HepG2 (cell line): ENCODE data around the gene NFATC2. TPM values are rescaled to one million over a fixed set of nuclear protein-coding genes. Genes with fewer than 3 reads are reported as not detected.
A peak's percentile ranks its signal among the peaks of the same experiment; 100 is the strongest.

ENCODE experiments used
- ATAC-seq: fragments of 200-7000 bp; cut with Tn5 transposase; 3 replicates; pipeline ENCODE4 v1.9.1; 2020; ENCODE audit warnings: mild to moderate bottlenecking, moderate library complexity
- BruUV-seq: library from RNA; stranded (reverse); fragments of 400-500 nt; replicated peaks from 2 replicates; lab custom pipeline; 2021; lab: Mats Ljungman, UMichigan
- CTCF ChIA-PET: fragments of 300-600 bp; formaldehyde crosslinking; extraction: SDS; loops from one replicate; lab custom pipeline; 2021; ENCODE audit warnings: low total read pairs, inconsistent platforms, low intra/inter-chr PET ratio; lab: Yijun Ruan, JAX
- POLR2A ChIA-PET: fragments of 350-600 bp; sonication (Branson Sonifier 250); formaldehyde crosslinking; loops from one replicate; lab custom pipeline; 2020; ENCODE audit warnings: antibody characterized with exemption, inconsistent platforms; lab: Yijun Ruan, JAX
- DNase-seq: peaks from one replicate; pipeline ENCODE4 v3.0.0-alpha.2; 2015; ENCODE audit warnings: low spot score
- FAIRE-seq: peaks from 3 replicates; lab custom pipeline; 2011; peaks lifted over from hg19 to GRCh38; lab: Jason Lieb, UNC
- H2AFZ ChIP-seq: one replicate; pipeline ENCODE4 v1.6.1; 2011; ENCODE audit warnings: low read length, inconsistent platforms
- H3K27ac ChIP-seq: fragments of 300-600 bp; 3 replicates; pipeline ENCODE4 v1.8.0; 2011; ENCODE audit warnings: mixed run types, mild to moderate bottlenecking, mixed read lengths, low read length, inconsistent platforms; ENCODE audit not compliant: insufficient read depth; ENCODE audit errors: extremely low read length
- H3K27me3 ChIP-seq, 2 experiments: fragments of 200-600 bp in 1 of 2; 2 replicates in 1 of 2; 3 replicates in 1 of 2; pipeline versions ENCODE4 v1.6.0 to v1.8.0; 2011; ENCODE audit warnings: low read length in 2 of 2, mild to moderate bottlenecking in 2 of 2, moderate library complexity in 2 of 2, inconsistent platforms in 1 of 2; ENCODE audit not compliant: insufficient read depth in 2 of 2, control insufficient read depth in 1 of 2
- H3K36me3 ChIP-seq, 2 experiments: fragments of 200-600 bp in 1 of 2; replicated peaks in 1 of 2; 2 replicates in 1 of 2; 3 replicates in 1 of 2; pipeline versions ENCODE4 v1.5.1 to v1.8.0; 2011; ENCODE audit warnings: low read length in 2 of 2, inconsistent platforms in 1 of 2; ENCODE audit not compliant: insufficient read depth in 2 of 2, control insufficient read depth in 1 of 2
- H3K4me1 ChIP-seq: 2 replicates; pipeline ENCODE4 v1.5.1; 2012; ENCODE audit warnings: low read length, inconsistent platforms; ENCODE audit not compliant: insufficient read depth
- H3K4me2 ChIP-seq: 2 replicates; pipeline ENCODE4 v1.6.0; 2011; ENCODE audit warnings: low read depth, low read length, inconsistent platforms
- H3K4me3 ChIP-seq, 3 experiments: fragments of 200-600 bp in 1 of 3; sonication (generic), shearing (Covaris generic) in 1 of 3; replicated peaks in 1 of 3; 2 replicates each; pipeline ENCODE4 v1.5.1; 2011 to 2016; ENCODE audit warnings: low read length in 3 of 3, inconsistent platforms in 2 of 3, low read depth in 2 of 3, mild to moderate bottlenecking in 2 of 3, control low read depth in 1 of 3, mixed read lengths in 1 of 3; ENCODE audit not compliant: insufficient read depth in 1 of 3
- H3K79me2 ChIP-seq: one replicate; pipeline ENCODE4 v1.6.1; 2011; ENCODE audit warnings: low read length, inconsistent platforms; ENCODE audit not compliant: insufficient read depth
- H3K9ac ChIP-seq: 2 replicates; pipeline ENCODE4 v1.6.0; 2011; ENCODE audit warnings: mild to moderate bottlenecking, low read depth, low read length, inconsistent platforms; ENCODE audit not compliant: insufficient read depth
- H3K9me3 ChIP-seq: 2 replicates; pipeline ENCODE4 v1.5.1; 2012; ENCODE audit warnings: mild to moderate bottlenecking, low read length
- H4K20me1 ChIP-seq: 2 replicates; pipeline ENCODE4 v1.6.0; 2011; ENCODE audit warnings: inconsistent platforms, mild to moderate bottlenecking, low read length, moderate library complexity; ENCODE audit not compliant: insufficient read depth
- BRD4 ChIP-seq: sonication (generic); formaldehyde crosslinking; IDR thresholded peaks from 2 replicates; pipeline ENCODE4 v1.4.0; 2020; ENCODE audit warnings: missing genetic modification reagents
- HOXD1 ChIP-seq: sonication (generic); formaldehyde crosslinking; IDR thresholded peaks from 2 replicates; pipeline ENCODE4 v1.5.0; 2020; ENCODE audit warnings: missing genetic modification reagents
- ISL2 ChIP-seq: sonication (generic); formaldehyde crosslinking; IDR thresholded peaks from 2 replicates; pipeline ENCODE4 v1.5.0; 2020; ENCODE audit warnings: missing genetic modification reagents
- MZF1 ChIP-seq: sonication (generic); formaldehyde crosslinking; IDR thresholded peaks from 2 replicates; pipeline ENCODE4 v1.8.1; 2023; ENCODE audit warnings: mild to moderate bottlenecking, missing genetic modification reagents, borderline replicate concordance
- RBM22 ChIP-seq: fragments of 200-400 bp; formaldehyde crosslinking; optimal IDR thresholded peaks from 2 replicates; pipeline ENCODE3; 2017; ENCODE audit warnings: mild to moderate bottlenecking, low read length, moderate library complexity
- RNF2 ChIP-seq: fragments of 450-650 bp; conservative IDR thresholded peaks from 2 replicates; pipeline ENCODE4 v1.6.1; 2016; ENCODE audit warnings: low read depth
- THRA ChIP-seq: sonication (generic); formaldehyde crosslinking; IDR thresholded peaks from 2 replicates; pipeline ENCODE4 v1.4.0; 2020; ENCODE audit warnings: missing genetic modification reagents, borderline replicate concordance
- ZFP91 ChIP-seq: sonication (generic); formaldehyde crosslinking; IDR thresholded peaks from 2 replicates; pipeline ENCODE4 v1.9.0; 2022; ENCODE audit warnings: missing genetic modification reagents, mild to moderate bottlenecking, borderline replicate concordance
- ZNF382 ChIP-seq: sonication (generic); formaldehyde crosslinking; IDR thresholded peaks from 2 replicates; pipeline ENCODE4 v1.5.0; 2020; ENCODE audit warnings: missing genetic modification reagents, mild to moderate bottlenecking, borderline replicate concordance
- ZNF501 ChIP-seq: sonication (generic); formaldehyde crosslinking; IDR thresholded peaks from 2 replicates; pipeline ENCODE4 v1.5.1; 2020; ENCODE audit warnings: mild to moderate bottlenecking, moderate library complexity, missing genetic modification reagents
- ZNF619 ChIP-seq: sonication (generic); formaldehyde crosslinking; IDR thresholded peaks from 2 replicates; pipeline ENCODE4 v1.4.0; 2020; ENCODE audit warnings: mild to moderate bottlenecking, missing genetic modification reagents
- ZNF768 ChIP-seq: sonication (generic); formaldehyde crosslinking; IDR thresholded peaks from 2 replicates; pipeline ENCODE4 v1.4.0; 2020; ENCODE audit warnings: missing genetic modification reagents
- ZNF782 ChIP-seq: sonication (generic); formaldehyde crosslinking; IDR thresholded peaks from 2 replicates; pipeline ENCODE4 v1.4.0; 2020; ENCODE audit warnings: missing genetic modification reagents, mild to moderate bottlenecking, borderline replicate concordance
- WGBS: methylation state at CpG from one replicate; pipeline ENCODE4 v1.1.6; 2017; ENCODE audit warnings: low lambda C conversion rate; 5-methylcytosine and 5-hydroxymethylcytosine counted together
- in situ Hi-C: cut with HindIII; loops from 2 replicates; pipeline ENCODE4 v1.10.0; 2017; ENCODE audit warnings: low pct_unique_long_range_greater_than_20kb; ENCODE audit not compliant: extremely low pct_ligation_motif_present
- intact Hi-C: fragments of 100-400 bp; cut with micrococcal nuclease; formaldehyde crosslinking; loops from one replicate; pipeline ENCODE4 v1.10.0; 2022; ENCODE audit not compliant: unreplicated experiment
- polyA plus RNA-seq, 8 experiments: library from polyadenylated mRNA; depleted of rRNA in 3 of 8; stranded (reverse) in 7 of 8; unstranded in 1 of 8; fragments of >200 nt; fragmentation: Illumina TruSeq in 4 of 8; extraction: Trizol in 4 of 8; gene quantifications; 2 replicates each; pipeline versions ENCODE4 v1.2.1 to v1.2.3, GENCODE V29; 2011 to 2016; ENCODE audit warnings: low read depth in 4 of 8, missing spikeins in 1 of 8, mixed read lengths in 1 of 8; ENCODE audit not compliant: insufficient read depth in 1 of 8
- total RNA-seq, 5 experiments: library from RNA; depleted of rRNA; stranded (reverse); fragments of >200 nt; fragmentation: Illumina TruSeq; extraction: Trizol; gene quantifications; 2 replicates each; pipeline ENCODE4 v1.2.3, GENCODE V29; 2016; ENCODE audit warnings: low read depth in 1 of 5
- TF ChIP-seq, protein P1 (sequence below): sonication (generic); formaldehyde crosslinking; IDR thresholded peaks from 2 replicates; pipeline ENCODE4 v1.4.0; 2020; ENCODE audit warnings: missing genetic modification reagents, borderline replicate concordance
- TF ChIP-seq, protein P2 (sequence below): sonication (generic); formaldehyde crosslinking; IDR thresholded peaks from 2 replicates; pipeline ENCODE4 v1.4.0; 2020; ENCODE audit warnings: missing genetic modification reagents

NFATC2 gene
- total and polyA plus RNA-seq, 2 of the 13 experiments (the other 11 are each of a cell fraction or from before 2014, with no cell fraction given), result 1.9 to 3.3 TPM

DNA sequence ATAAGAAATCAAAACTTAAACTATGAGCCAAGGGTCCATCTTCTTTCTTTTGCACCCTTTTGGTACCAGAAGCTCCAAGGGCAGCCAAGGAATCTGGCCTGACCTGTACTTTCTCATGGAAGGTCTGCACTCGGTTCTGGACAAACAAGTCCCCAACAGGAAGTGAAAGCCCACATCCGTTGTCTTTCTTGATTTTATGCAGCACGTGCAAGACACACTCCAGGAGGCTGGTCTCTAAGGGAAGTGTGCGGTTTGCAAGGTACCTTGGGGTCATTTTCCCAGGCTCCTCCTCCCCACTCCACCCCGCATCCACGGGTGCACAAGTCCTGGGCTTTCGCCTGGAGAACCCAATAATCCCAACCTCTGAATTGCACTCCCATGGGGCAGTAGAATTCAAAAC is 101.9 kb downstream of the NFATC2 start (continued):
- TF ChIP-seq THRA (CRISPR knock-in tag) (no peak), ISL2 (CRISPR knock-in tag) (no peak), ZNF501 (CRISPR knock-in tag) (no peak), ZNF382 (CRISPR knock-in tag) (no peak), BRD4 (no peak), RNF2 (no peak), HOXD1 (CRISPR knock-in tag) (no peak), ZNF782 (CRISPR knock-in tag) (no peak), ZNF619 (CRISPR knock-in tag) (no peak)

GRCh38 chr20:51439160-51439689 is 103.3 kb downstream of the NFATC2 start:
- Histone ChIP-seq H3K9me3 (no peaks in the 10 kb centered on the region), H3K4me3 (no peak overlapping the region), H3K27me3 (no peaks in the 10 kb centered on the region), H3K79me2 (no peaks in the 10 kb centered on the region), H3K27ac (no peak overlapping the region), H3K4me2 (no peak overlapping the region), H4K20me1 (no peaks in the 10 kb centered on the region), H3K36me3 (peaks cover 6 to 30% of the 10 kb centered on the region in 2 experiments; a peak in 4 of 5 replicates), H3K4me1 (peaks cover 6% of the 10 kb centered on the region; the same call in 1 of the 2 replicates), H2AFZ (no peak overlapping the region), H3K9ac (no peak overlapping the region)
- ATAC-seq, result peak; percentile 38; the same call in 2 of the 3 replicates
- ChIA-PET POLR2A (no interaction called here), CTCF (no interaction called here)
- BruUV-seq, result no TSS peak
- in situ Hi-C loops, result no loop called here
- no peak for FAIRE-seq
- intact Hi-C loops, result no loop called here
- WGBS, result 94% methylated on average over 9 of the region's 9 CpGs
- no peak for DNase-seq
- TF ChIP-seq, protein P1, sequence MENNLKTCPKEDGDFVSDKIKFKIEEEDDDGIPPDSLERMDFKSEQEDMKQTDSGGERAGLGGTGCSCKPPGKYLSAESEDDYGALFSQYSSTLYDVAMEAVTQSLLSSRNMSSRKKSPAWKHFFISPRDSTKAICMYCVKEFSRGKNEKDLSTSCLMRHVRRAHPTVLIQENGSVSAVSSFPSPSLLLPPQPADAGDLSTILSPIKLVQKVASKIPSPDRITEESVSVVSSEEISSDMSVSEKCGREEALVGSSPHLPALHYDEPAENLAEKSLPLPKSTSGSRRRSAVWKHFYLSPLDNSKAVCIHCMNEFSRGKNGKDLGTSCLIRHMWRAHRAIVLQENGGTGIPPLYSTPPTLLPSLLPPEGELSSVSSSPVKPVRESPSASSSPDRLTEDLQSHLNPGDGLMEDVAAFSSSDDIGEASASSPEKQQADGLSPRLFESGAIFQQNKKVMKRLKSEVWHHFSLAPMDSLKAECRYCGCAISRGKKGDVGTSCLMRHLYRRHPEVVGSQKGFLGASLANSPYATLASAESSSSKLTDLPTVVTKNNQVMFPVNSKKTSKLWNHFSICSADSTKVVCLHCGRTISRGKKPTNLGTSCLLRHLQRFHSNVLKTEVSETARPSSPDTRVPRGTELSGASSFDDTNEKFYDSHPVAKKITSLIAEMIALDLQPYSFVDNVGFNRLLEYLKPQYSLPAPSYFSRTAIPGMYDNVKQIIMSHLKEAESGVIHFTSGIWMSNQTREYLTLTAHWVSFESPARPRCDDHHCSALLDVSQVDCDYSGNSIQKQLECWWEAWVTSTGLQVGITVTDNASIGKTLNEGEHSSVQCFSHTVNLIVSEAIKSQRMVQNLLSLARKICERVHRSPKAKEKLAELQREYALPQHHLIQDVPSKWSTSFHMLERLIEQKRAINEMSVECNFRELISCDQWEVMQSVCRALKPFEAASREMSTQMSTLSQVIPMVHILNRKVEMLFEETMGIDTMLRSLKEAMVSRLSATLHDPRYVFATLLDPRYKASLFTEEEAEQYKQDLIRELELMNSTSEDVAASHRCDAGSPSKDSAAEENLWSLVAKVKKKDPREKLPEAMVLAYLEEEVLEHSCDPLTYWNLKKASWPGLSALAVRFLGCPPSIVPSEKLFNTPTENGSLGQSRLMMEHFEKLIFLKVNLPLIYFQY, result no peak
- TF ChIP-seq ZNF768 (CRISPR knock-in tag) (peak; percentile 99), RBM22 (peak; percentile 16), MZF1 (CRISPR knock-in tag) (no peak), ZFP91 (CRISPR knock-in tag) (peak; percentile 22; the same call in 1 of the 2 replicates)
- TF ChIP-seq, protein P2, sequence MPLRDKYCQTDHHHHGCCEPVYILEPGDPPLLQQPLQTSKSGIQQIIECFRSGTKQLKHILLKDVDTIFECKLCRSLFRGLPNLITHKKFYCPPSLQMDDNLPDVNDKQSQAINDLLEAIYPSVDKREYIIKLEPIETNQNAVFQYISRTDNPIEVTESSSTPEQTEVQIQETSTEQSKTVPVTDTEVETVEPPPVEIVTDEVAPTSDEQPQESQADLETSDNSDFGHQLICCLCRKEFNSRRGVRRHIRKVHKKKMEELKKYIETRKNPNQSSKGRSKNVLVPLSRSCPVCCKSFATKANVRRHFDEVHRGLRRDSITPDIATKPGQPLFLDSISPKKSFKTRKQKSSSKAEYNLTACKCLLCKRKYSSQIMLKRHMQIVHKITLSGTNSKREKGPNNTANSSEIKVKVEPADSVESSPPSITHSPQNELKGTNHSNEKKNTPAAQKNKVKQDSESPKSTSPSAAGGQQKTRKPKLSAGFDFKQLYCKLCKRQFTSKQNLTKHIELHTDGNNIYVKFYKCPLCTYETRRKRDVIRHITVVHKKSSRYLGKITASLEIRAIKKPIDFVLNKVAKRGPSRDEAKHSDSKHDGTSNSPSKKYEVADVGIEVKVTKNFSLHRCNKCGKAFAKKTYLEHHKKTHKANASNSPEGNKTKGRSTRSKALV (CRISPR knock-in tag), result no peak
